Placental pericyte (primary cell): ENCODE measurements around the gene GLDN. TPM values are rescaled to one million over a fixed set of nuclear protein-coding genes. Genes with fewer than 3 reads are reported as not detected.

Source experiments
- small RNA-seq: library from RNA; depleted of rRNA; stranded (forward); fragments of <200 nt; gene quantifications from one replicate; pipeline ENCODE3, GENCODE V24; 2012; ENCODE audit warnings: low replicate concordance
- total RNA-seq: library from RNA; depleted of rRNA; stranded (reverse); fragments of >200 nt; gene quantifications from 2 replicates; pipeline ENCODE4 v1.2.3, GENCODE V29; 2012

GLDN gene
- 0.29 and 1.8 TPM in 2 replicates for total RNA-seq

GRCh38 chr15:51341366-51342226, at the start of gene GLDN:
Gene GLDN, plus strand, starts transcription at chr15:51341655. Its CDS starts 30 bp downstream, at chr15:51341685.

DNA sequence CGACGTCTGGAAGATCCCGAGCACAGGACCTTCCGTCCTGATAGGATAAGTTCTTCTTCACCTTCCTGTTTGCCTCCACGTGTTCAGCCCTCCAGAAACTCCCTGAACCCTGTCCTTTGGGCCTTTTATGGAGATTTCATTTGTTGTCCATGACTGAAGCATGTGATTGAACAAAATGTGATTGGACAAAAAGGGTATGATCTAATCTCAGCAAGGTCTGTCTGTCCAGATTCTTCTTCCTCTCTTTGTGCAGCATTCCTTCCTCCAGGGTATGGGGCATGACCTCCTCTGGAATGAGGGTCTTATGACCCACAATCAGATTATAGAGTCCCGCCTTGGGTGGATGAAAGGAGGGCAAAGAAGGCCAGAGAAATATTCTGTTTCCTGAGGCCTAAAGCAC, 3.0 kb upstream of the GLDN start, which contains the start of gene CYP19A1:
TSS of gene CYP19A1 (minus strand) at position 101 of the 400 bp plus-strand sequence. CDS start 95,684 bp downstream, outside the sequence.

Small RNA genes within 50 kb of the gene (small RNA-seq; reads per million reads assigned to genes)
- not detected for gene AC020891.4
- gene MIR7973-1: not detected

Other genes starting within 250 kb of the GLDN start
- 0.44 and 2.9 TPM in 2 replicates for gene TNFAIP8L3, start 246.7 kb upstream of the GLDN start, total RNA-seq
- gene CYP19A1, start 3.1 kb upstream of the GLDN start, total RNA-seq: under 0.01 and 0.14 TPM in 2 replicates